Measurements from ENCODE around the gene KMT2D. TPM values are rescaled to one million over a fixed set of nuclear protein-coding genes. Genes with fewer than 3 reads are reported as not detected.

The KMT2D gene
- total and polyA plus RNA-seq, 7 experiments from 2014 or later: 6.6 to 167 (median 142) TPM

DNA sequence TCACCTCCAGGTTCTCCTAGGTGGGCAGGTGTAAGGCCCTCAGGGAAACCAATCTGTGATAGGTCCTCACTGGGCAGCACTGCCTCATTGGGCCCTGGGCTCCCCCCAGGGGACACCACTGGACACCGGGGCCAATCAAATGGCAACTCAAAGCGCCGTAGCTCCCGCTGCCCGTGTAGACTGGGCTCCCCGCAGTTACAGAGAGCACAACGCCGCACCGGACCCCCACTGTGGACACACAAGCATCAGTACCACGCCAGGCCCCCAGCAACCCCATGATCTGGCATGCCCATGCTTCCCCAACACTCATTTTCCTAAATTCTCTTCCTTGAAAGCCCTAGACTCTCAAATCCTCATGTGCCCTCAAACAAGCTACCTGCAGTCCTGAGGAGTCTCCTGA is 6.1 kb downstream of the KMT2D start:
- no peak overlapping the region for H3K27ac ChIP-seq (ENCODE audit: low read depth, low read length)
- Mint-ChIP-seq H3K4me3 (peak overlapping the region in 3 of 10 donors; percentile 18 to 79 (median 21)), H3K36me3 (peaks cover 0 to 32% (median 14%) of the 10 kb centered on the region in 5 donors), H3K27ac (peak overlapping the region in 2 of 9 donors; percentile 52 to 62), H3K4me1 (peaks cover 47 to 71% (median 58%) of the 10 kb centered on the region in 7 donors), H3K9me3 (peaks cover 0 to 3% (median 0%) of the 10 kb centered on the region in 11 donors), H3K27me3 (no peaks in the 10 kb centered on the region)
- intact Hi-C loops (cut with micrococcal nuclease): no loop called here
- CTCF ChIA-PET: interaction anchor here (1.2 kb wide), 1 partner anchor 35 kb away, joined by 4 read pairs; no protein-coding TSS in a partner anchor
- DNase-seq: no peak
- no peaks in the 10 kb centered on the region for H3K9me3 ChIP-seq (ENCODE audit: control insufficient read depth in 2 of 3, low read length in 3 of 3)
- peaks cover 41 to 43% of the 10 kb centered on the region in 2 donors for H3K4me1 ChIP-seq (ENCODE audit: control insufficient read depth in 2 of 2, insufficient read depth in 2 of 2, low read length in 2 of 2)
- POLR2A ChIA-PET: interaction anchor here (0.6 kb wide), 1 partner anchor 12 kb away, joined by 3 read pairs; no protein-coding TSS in a partner anchor
- ATAC-seq: no peak
- no peaks in the 10 kb centered on the region for H3K27me3 ChIP-seq (ENCODE audit: control insufficient read depth in 2 of 2, insufficient read depth in 2 of 2, low read length in 2 of 2)
- peaks cover 12 to 56% (median 20%) of the 10 kb centered on the region in 3 experiments for H3K36me3 ChIP-seq (ENCODE audit: control insufficient read depth in 2 of 3, insufficient read depth in 3 of 3, low read length in 3 of 3)
- H3K4me3 ChIP-seq (ENCODE audit: low read length): no peak overlapping the region

GRCh38 chr12:49054096-49054495 is 6.5 kb downstream of the KMT2D start:
- no peak for DNase-seq
- no peak overlapping the region for H3K27ac Mint-ChIP-seq
- intact Hi-C loops (cut with micrococcal nuclease): no loop called here
- H3K4me3 ChIP-seq (ENCODE audit: low read length): no peak overlapping the region
- no peaks in the 10 kb centered on the region for H3K27me3 Mint-ChIP-seq
- peaks cover 44 to 68% (median 57%) of the 10 kb centered on the region in 7 donors for H3K4me1 Mint-ChIP-seq
- H3K36me3 Mint-ChIP-seq: peaks cover 0 to 33% (median 15%) of the 10 kb centered on the region in 5 donors
- no peak for ATAC-seq
- no peak overlapping the region for H3K4me3 Mint-ChIP-seq
- H3K9me3 Mint-ChIP-seq: peaks cover 0 to 3% (median 0%) of the 10 kb centered on the region in 11 donors
- H3K27me3 ChIP-seq (ENCODE audit: control insufficient read depth in 2 of 2, insufficient read depth in 2 of 2, low read length in 2 of 2): no peaks in the 10 kb centered on the region
- ChIA-PET POLR2A (no interaction called here), CTCF (no interaction called here)
- peaks cover 14 to 60% (median 23%) of the 10 kb centered on the region in 3 experiments for H3K36me3 ChIP-seq (ENCODE audit: control insufficient read depth in 2 of 3, insufficient read depth in 3 of 3, low read length in 3 of 3)
- H3K27ac ChIP-seq (ENCODE audit: low read depth, low read length): no peak overlapping the region
- H3K9me3 ChIP-seq (ENCODE audit: control insufficient read depth in 2 of 3, low read length in 3 of 3): no peaks in the 10 kb centered on the region
- peaks cover 41 to 43% of the 10 kb centered on the region in 2 donors for H3K4me1 ChIP-seq (ENCODE audit: control insufficient read depth in 2 of 2, insufficient read depth in 2 of 2, low read length in 2 of 2)

DNA sequence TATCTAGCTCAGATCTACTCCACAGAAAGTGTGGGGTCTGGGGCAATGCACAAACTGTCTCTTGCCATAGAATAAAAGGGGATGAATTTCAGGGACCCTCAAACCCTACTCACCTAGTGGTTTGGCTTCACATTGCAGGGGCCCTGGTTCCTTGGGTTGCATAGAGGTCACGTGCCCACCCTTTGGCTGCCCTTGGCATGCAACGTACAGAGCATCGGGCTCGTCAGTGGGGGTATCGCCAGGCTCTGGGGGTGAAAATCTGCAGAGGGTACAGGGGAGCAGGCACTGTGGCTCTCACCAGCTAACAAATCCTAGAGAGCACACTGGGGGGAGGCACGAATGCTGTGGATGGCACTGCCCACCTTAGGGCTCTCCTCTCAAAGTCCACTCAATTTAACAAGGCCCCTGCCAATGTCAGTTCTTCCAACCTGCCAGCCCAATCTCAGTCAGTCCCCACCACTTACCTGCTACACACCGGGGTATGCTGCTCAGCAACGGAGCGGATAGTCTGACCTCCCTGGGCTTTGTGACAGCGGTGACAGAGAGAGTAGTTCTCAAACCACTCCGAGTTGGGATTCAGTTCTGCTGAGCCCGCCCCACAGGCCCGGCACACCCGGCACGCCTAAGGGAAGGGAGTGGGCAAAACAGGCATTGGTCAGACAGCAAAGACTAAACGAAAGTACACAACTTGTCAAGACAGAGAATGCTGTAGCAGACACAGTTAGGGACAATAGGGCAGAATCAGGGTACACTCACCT is 8.0 kb downstream of the KMT2D start:
- CTCF ChIA-PET: no interaction called here
- H3K4me3 ChIP-seq (ENCODE audit: low read length): no peak overlapping the region
- DNase-seq (no peak), ATAC-seq (no peak)
- H3K36me3 ChIP-seq (ENCODE audit: control insufficient read depth in 2 of 3, insufficient read depth in 3 of 3, low read length in 3 of 3): peaks cover 27 to 75% (median 36%) of the 10 kb centered on the region in 3 experiments
- Mint-ChIP-seq H3K4me3 (no peak overlapping the region), H3K36me3 (peaks cover 6 to 46% (median 28%) of the 10 kb centered on the region in 5 donors), H3K4me1 (peaks cover 30 to 60% (median 43%) of the 10 kb centered on the region in 7 donors), H3K27ac (peak overlapping the region in 1 of 9 donors; percentile 46), H3K27me3 (no peaks in the 10 kb centered on the region), H3K9me3 (peaks cover 0 to 3% (median 0%) of the 10 kb centered on the region in 11 donors)
- no peak overlapping the region for H3K27ac ChIP-seq (ENCODE audit: low read depth, low read length)
- POLR2A ChIA-PET: no interaction called here
- no peaks in the 10 kb centered on the region for H3K9me3 ChIP-seq (ENCODE audit: control insufficient read depth in 2 of 3, low read length in 3 of 3)
- no peaks in the 10 kb centered on the region for H3K27me3 ChIP-seq (ENCODE audit: control insufficient read depth in 2 of 2, insufficient read depth in 2 of 2, low read length in 2 of 2)
- intact Hi-C loops (cut with micrococcal nuclease): no loop called here
- peaks cover 29 to 30% of the 10 kb centered on the region in 2 donors for H3K4me1 ChIP-seq (ENCODE audit: control insufficient read depth in 2 of 2, insufficient read depth in 2 of 2, low read length in 2 of 2)

GRCh38 chr12:49051777-49052438 is 8.7 kb downstream of the KMT2D start:
- H3K9me3 Mint-ChIP-seq: peaks cover 0 to 3% (median 0%) of the 10 kb centered on the region in 11 donors
- peak overlapping the region in 1 of 9 donors; percentile 46 for H3K27ac Mint-ChIP-seq
- ChIA-PET CTCF (no interaction called here), POLR2A (no interaction called here)
- Histone ChIP-seq H3K4me1 (ENCODE audit: control insufficient read depth in 2 of 2, insufficient read depth in 2 of 2, low read length in 2 of 2) (peaks cover 23% of the 10 kb centered on the region in 2 donors), H3K4me3 (ENCODE audit: low read length) (no peak overlapping the region), H3K36me3 (ENCODE audit: control insufficient read depth in 2 of 3, insufficient read depth in 3 of 3, low read length in 3 of 3) (peaks cover 27 to 82% (median 39%) of the 10 kb centered on the region in 3 experiments), H3K27ac (ENCODE audit: low read depth, low read length) (no peak overlapping the region), H3K9me3 (ENCODE audit: control insufficient read depth in 2 of 3, low read length in 3 of 3) (no peaks in the 10 kb centered on the region), H3K27me3 (ENCODE audit: control insufficient read depth in 2 of 2, insufficient read depth in 2 of 2, low read length in 2 of 2) (no peaks in the 10 kb centered on the region)
- DNase-seq: peak in 1 of 9 donors; percentile 5
- H3K4me3 Mint-ChIP-seq: no peak overlapping the region
- intact Hi-C loops (cut with micrococcal nuclease): no loop called here
- peaks cover 6 to 46% (median 28%) of the 10 kb centered on the region in 5 donors for H3K36me3 Mint-ChIP-seq
- H3K27me3 Mint-ChIP-seq: no peaks in the 10 kb centered on the region
- H3K4me1 Mint-ChIP-seq: peaks cover 22 to 52% (median 35%) of the 10 kb centered on the region in 7 donors
- ATAC-seq: no peak

DNA sequence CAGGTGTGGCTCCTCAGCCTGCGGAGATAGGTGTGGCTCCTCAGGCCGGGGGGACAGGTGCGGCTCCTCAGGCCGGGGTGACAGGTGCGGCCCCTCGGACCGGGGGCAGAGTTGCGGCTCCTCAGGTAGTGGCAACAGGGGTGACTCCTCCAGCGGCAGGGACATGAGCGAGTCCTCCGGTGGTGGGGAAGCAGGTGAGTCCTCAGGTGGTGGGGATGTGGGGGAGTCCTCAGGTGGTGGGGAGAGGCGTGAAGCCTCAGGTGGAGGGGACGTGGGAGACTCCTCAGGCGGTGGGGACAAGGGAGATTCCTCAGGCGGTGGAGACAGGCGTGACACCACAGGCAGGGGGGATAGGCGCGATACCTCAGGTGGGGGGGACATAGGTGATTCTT is 9.2 kb downstream of the KMT2D start:
- DNase-seq: peak in 1 of 9 donors; percentile 6
- H3K36me3 Mint-ChIP-seq: peaks cover 8 to 46% (median 28%) of the 10 kb centered on the region in 5 donors
- intact Hi-C loops (cut with micrococcal nuclease): no loop called here
- H3K27me3 Mint-ChIP-seq: no peaks in the 10 kb centered on the region
- CTCF ChIA-PET: no interaction called here
- H3K4me1 ChIP-seq (ENCODE audit: control insufficient read depth in 2 of 2, insufficient read depth in 2 of 2, low read length in 2 of 2): peaks cover 17% of the 10 kb centered on the region in 2 donors
- H3K4me1 Mint-ChIP-seq: peaks cover 17 to 47% (median 30%) of the 10 kb centered on the region in 7 donors
- H3K9me3 Mint-ChIP-seq: peaks cover 0 to 3% (median 0%) of the 10 kb centered on the region in 11 donors
- ATAC-seq: no peak
- H3K9me3 ChIP-seq (ENCODE audit: control insufficient read depth in 2 of 3, low read length in 3 of 3): no peaks in the 10 kb centered on the region
- POLR2A ChIA-PET: no interaction called here
- H3K4me3 Mint-ChIP-seq: no peak overlapping the region
- H3K4me3 ChIP-seq (ENCODE audit: low read length): no peak overlapping the region
- no peak overlapping the region for H3K27ac Mint-ChIP-seq
- peaks cover 27 to 87% (median 39%) of the 10 kb centered on the region in 3 experiments for H3K36me3 ChIP-seq (ENCODE audit: control insufficient read depth in 2 of 3, insufficient read depth in 3 of 3, low read length in 3 of 3)
- H3K27ac ChIP-seq (ENCODE audit: low read depth, low read length): no peak overlapping the region
- H3K27me3 ChIP-seq (ENCODE audit: control insufficient read depth in 2 of 2, insufficient read depth in 2 of 2, low read length in 2 of 2): no peaks in the 10 kb centered on the region

- no peaks in the 10 kb centered on the region for H3K27me3 Mint-ChIP-seq
- CTCF ChIA-PET: interaction anchor here (0.7 to 0.8 kb wide), 2 partner anchors 14 to 1935 kb away, joined by 3 read pairs; no protein-coding TSS in a partner anchor
- peaks cover 0 to 3% (median 0%) of the 10 kb centered on the region in 11 donors for H3K9me3 Mint-ChIP-seq
- DNase-seq (no peak), ATAC-seq (no peak)
- Histone ChIP-seq H3K4me1 (ENCODE audit: control insufficient read depth in 2 of 2, insufficient read depth in 2 of 2, low read length in 2 of 2) (peaks cover 11% of the 10 kb centered on the region in 2 donors), H3K36me3 (ENCODE audit: control insufficient read depth in 2 of 3, insufficient read depth in 3 of 3, low read length in 3 of 3) (peaks cover 27 to 93% (median 43%) of the 10 kb centered on the region in 3 experiments), H3K27me3 (ENCODE audit: control insufficient read depth in 2 of 2, insufficient read depth in 2 of 2, low read length in 2 of 2) (no peaks in the 10 kb centered on the region), H3K4me3 (ENCODE audit: low read length) (no peak overlapping the region), H3K9me3 (ENCODE audit: control insufficient read depth in 2 of 3, low read length in 3 of 3) (no peaks in the 10 kb centered on the region), H3K27ac (ENCODE audit: low read depth, low read length) (no peak overlapping the region)
- intact Hi-C loops (cut with micrococcal nuclease): no loop called here
- POLR2A ChIA-PET: interaction anchor here (0.7 kb wide), 1 partner anchor 1530 kb away, joined by 3 read pairs; no protein-coding TSS in a partner anchor
- no peak overlapping the region for H3K4me3 Mint-ChIP-seq
- peaks cover 11 to 41% (median 24%) of the 10 kb centered on the region in 7 donors for H3K4me1 Mint-ChIP-seq
- peak overlapping the region in 2 of 9 donors; percentile 48 to 59 for H3K27ac Mint-ChIP-seq
- peaks cover 9 to 50% (median 28%) of the 10 kb centered on the region in 5 donors for H3K36me3 Mint-ChIP-seq
These were observed 9.9 kb downstream of the KMT2D start for GRCh38 chr12:49050507-49051372.

All from naive thymus-derived CD4-positive, alpha-beta T cell (primary cell).